ENCODE measurements around the gene EPS8L3. TPM values are rescaled to one million over a fixed set of nuclear protein-coding genes. Genes with fewer than 3 reads are reported as not detected.
A peak's percentile ranks its signal among the peaks of the same experiment; 100 is the strongest.

Gene EPS8L3
- total RNA-seq, 5 donors from 2014 or later (not counting 1 experiment from before 2014, with no cell fraction given): 0.47 to 0.49 TPM; not detected in 3

DNA sequence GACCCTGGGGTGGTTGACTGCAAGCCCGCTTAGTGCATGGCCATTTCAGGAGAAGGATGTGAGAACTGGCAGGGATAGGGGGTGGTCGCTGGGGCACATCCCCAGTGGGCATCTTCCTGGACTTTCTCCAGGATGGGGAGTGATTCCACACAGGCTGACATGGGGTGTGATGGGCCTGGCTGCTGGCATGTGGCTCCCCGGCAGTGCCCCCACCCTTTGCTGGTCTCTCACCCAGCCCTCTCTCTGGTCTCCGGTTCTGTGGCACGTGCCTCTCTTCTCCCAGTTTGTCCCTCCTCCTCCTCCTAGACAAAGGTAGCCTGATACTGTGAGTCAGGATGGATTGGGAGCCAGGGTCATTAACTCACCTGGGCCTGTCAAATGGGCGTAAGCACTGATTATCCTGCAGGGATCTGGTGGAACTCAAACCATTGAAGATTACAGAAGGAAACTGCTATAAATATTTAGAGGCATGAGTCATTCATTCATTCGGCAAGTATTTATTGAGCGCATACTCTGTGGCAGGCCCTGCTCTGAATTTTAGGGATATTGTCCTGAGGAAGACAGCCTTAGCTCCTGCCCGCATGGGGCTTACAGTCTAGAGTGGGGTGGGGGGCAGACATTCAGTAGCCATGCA is 23.6 kb upstream of the EPS8L3 start:
- no peak for DNase-seq
- CTCF ChIA-PET: interaction anchor here in 1 of 2 donors (0.8 to 1.1 kb wide), 2 partner anchors 18 to 147 kb away, joined by 4 to 5 read pairs; no protein-coding TSS in a partner anchor
- no peaks in the 10 kb centered on the region for H3K9me3 ChIP-seq
- H3K36me3 Mint-ChIP-seq: no peaks in the 10 kb centered on the region
- H3K9me3 Mint-ChIP-seq: no peaks in the 10 kb centered on the region
- no peaks in the 10 kb centered on the region for H3K27me3 ChIP-seq (replicated peaks in 1 of 2; ENCODE audit: control insufficient read depth in 2 of 2, extremely low read depth in 1 of 2, insufficient read depth in 2 of 2, low read length in 1 of 2)
- peaks cover 40 to 57% (median 48%) of the 10 kb centered on the region in 3 donors for H3K4me1 Mint-ChIP-seq
- POLR2A ChIA-PET: no interaction called here
- H3K27ac ChIP-seq (ENCODE audit: low read length): no peak overlapping the region
- H3K27me3 Mint-ChIP-seq: no peaks in the 10 kb centered on the region
- whole genome bisulfite sequencing (ENCODE audit: insufficient coverage): 91% methylated on average over 5 of the region's 9 CpGs
- H3K36me3 ChIP-seq (ENCODE audit: control insufficient read depth in 2 of 2, extremely low read depth in 1 of 2, insufficient read depth in 1 of 2, low read length in 1 of 2): no peaks in the 10 kb centered on the region
- H3K4me3 Mint-ChIP-seq: no peak overlapping the region
- H3K4me1 ChIP-seq (ENCODE audit: control insufficient read depth in 1 of 2, extremely low read depth in 1 of 2, insufficient read depth in 2 of 2, low read length in 2 of 2): peaks cover 19 to 57% of the 10 kb centered on the region in 2 experiments
- H3K27ac Mint-ChIP-seq: no peak overlapping the region
- H3K4me3 ChIP-seq (ENCODE audit: control insufficient read depth in 1 of 2, extremely low read depth in 1 of 2, low read length in 1 of 2): no peak overlapping the region
- no peak for ATAC-seq (replicated peaks in 1 of 4)

DNA sequence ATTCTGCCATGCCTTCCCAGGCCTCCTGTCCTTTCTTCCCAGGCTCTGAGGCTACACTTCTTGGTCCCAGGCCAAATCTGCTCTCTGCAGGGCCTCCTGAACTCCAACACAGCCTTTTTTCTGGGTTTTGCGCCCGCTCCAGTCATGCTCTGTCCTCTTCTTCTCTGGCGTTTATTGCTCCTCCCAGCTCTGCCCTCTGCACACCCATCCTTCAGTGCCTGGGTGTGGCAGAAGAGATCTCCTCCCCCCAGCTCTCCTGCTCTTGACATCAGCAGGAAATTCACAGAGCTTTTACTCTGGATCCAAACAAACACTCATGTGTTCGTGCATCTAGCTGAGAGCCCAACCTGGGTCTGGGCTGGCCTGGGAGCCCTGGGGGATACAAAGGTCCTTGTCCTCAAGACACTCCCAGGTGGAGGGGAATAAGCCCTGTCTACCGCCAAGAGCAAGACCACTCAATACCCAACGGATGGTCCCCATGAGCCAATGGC is 22.9 kb upstream of the EPS8L3 start:
- Histone ChIP-seq H3K4me1 (ENCODE audit: control insufficient read depth in 1 of 2, extremely low read depth in 1 of 2, insufficient read depth in 2 of 2, low read length in 2 of 2) (peaks cover 19 to 50% of the 10 kb centered on the region in 2 experiments), H3K27me3 (replicated peaks in 1 of 2; ENCODE audit: control insufficient read depth in 2 of 2, extremely low read depth in 1 of 2, insufficient read depth in 2 of 2, low read length in 1 of 2) (no peaks in the 10 kb centered on the region), H3K27ac (ENCODE audit: low read length) (no peak overlapping the region), H3K36me3 (ENCODE audit: control insufficient read depth in 2 of 2, extremely low read depth in 1 of 2, insufficient read depth in 1 of 2, low read length in 1 of 2) (no peaks in the 10 kb centered on the region), H3K9me3 (no peaks in the 10 kb centered on the region), H3K4me3 (ENCODE audit: control insufficient read depth in 1 of 2, extremely low read depth in 1 of 2, low read length in 1 of 2) (no peak overlapping the region)
- Mint-ChIP-seq H3K4me1 (peaks cover 40 to 50% (median 42%) of the 10 kb centered on the region in 3 donors), H3K4me3 (no peak overlapping the region), H3K27ac (peak overlapping the region in 1 of 2 donors; percentile 62), H3K27me3 (no peaks in the 10 kb centered on the region), H3K36me3 (no peaks in the 10 kb centered on the region), H3K9me3 (no peaks in the 10 kb centered on the region)
- ChIA-PET POLR2A (no interaction called here), CTCF (no interaction called here)
- 90% methylated on average over 5 of the region's 6 CpGs for WGBS (ENCODE audit: insufficient coverage)
- DNase-seq (no peak), ATAC-seq (replicated peaks in 1 of 4) (no peak)

DNA sequence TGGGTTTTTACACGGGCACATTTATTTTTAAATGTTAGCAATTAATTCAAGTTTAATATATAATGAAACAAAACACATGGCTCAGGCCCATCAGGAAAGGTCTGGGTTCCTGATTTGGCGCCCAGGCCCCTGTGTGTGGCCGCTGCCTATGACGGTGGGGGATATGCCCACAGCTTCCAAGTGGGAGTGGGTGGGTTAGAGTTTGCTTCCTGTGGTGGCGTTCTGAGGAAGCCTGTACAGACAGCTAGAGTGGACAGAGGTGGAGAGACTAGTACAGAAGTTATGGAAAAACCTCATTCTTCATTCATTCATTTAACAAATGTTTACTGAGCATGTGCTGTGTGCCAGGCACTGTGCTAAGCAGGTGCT is 22.4 kb upstream of the EPS8L3 start:
- ChIA-PET POLR2A (no interaction called here), CTCF (no interaction called here)
- Mint-ChIP-seq H3K9me3 (no peaks in the 10 kb centered on the region), H3K27me3 (no peaks in the 10 kb centered on the region), H3K4me1 (peaks cover 35 to 45% (median 37%) of the 10 kb centered on the region in 3 donors), H3K4me3 (no peak overlapping the region), H3K27ac (no peak overlapping the region), H3K36me3 (no peaks in the 10 kb centered on the region)
- Histone ChIP-seq H3K4me1 (ENCODE audit: control insufficient read depth in 1 of 2, extremely low read depth in 1 of 2, insufficient read depth in 2 of 2, low read length in 2 of 2) (peaks cover 17 to 45% of the 10 kb centered on the region in 2 experiments), H3K4me3 (ENCODE audit: control insufficient read depth in 1 of 2, extremely low read depth in 1 of 2, low read length in 1 of 2) (no peak overlapping the region), H3K27me3 (replicated peaks in 1 of 2; ENCODE audit: control insufficient read depth in 2 of 2, extremely low read depth in 1 of 2, insufficient read depth in 2 of 2, low read length in 1 of 2) (no peaks in the 10 kb centered on the region), H3K36me3 (ENCODE audit: control insufficient read depth in 2 of 2, extremely low read depth in 1 of 2, insufficient read depth in 1 of 2, low read length in 1 of 2) (no peaks in the 10 kb centered on the region), H3K9me3 (no peaks in the 10 kb centered on the region), H3K27ac (ENCODE audit: low read length) (no peak overlapping the region)
- WGBS (ENCODE audit: insufficient coverage): 100% methylated on average over 2 of the region's 5 CpGs
- no peak for ATAC-seq (replicated peaks in 1 of 4)
- DNase-seq: no peak

DNA sequence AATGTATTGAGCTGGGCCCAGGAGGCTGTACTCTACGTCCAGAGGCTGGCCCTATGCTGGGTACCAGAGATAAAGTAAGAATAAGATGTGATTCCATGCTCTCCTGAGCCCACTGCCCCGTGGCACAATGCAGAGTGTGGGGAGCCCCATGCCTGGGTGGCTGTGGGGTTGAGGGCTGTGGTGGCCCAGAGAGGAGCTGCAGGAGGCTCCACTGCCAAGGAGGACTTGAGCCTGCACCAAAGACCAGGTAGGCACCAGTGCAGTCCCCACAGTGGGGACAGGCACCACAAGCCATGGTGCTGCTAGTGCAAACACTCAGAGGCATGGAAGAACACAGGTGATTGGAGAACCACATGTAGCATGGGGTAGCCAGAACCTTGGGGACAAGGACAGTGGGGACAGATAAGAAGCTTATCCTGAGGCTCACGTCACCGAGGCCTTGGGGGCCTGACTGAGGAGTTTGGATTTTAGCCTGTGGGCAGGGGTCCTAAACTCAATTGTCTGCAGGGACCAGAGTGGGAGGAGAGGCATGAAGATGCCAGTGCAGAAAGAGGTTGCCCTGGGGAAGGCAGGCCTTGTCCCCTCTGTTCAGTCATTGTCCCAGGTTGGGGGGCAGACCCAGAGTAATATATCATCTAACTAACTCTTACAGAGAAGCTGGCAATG is 21.9 kb upstream of the EPS8L3 start:
- Mint-ChIP-seq H3K9me3 (peaks cover 0 to 4% (median 0%) of the 10 kb centered on the region in 3 donors), H3K36me3 (peaks cover 1% of the 10 kb centered on the region), H3K4me1 (peaks cover 30 to 40% (median 32%) of the 10 kb centered on the region in 3 donors), H3K4me3 (no peak overlapping the region), H3K27ac (peak overlapping the region in 1 of 2 donors; percentile 52), H3K27me3 (no peaks in the 10 kb centered on the region)
- Histone ChIP-seq H3K27ac (ENCODE audit: low read length) (no peak overlapping the region), H3K27me3 (replicated peaks in 1 of 2; ENCODE audit: control insufficient read depth in 2 of 2, extremely low read depth in 1 of 2, insufficient read depth in 2 of 2, low read length in 1 of 2) (no peaks in the 10 kb centered on the region), H3K4me3 (ENCODE audit: control insufficient read depth in 1 of 2, extremely low read depth in 1 of 2, low read length in 1 of 2) (no peak overlapping the region), H3K9me3 (no peaks in the 10 kb centered on the region), H3K36me3 (ENCODE audit: control insufficient read depth in 2 of 2, extremely low read depth in 1 of 2, insufficient read depth in 1 of 2, low read length in 1 of 2) (no peaks in the 10 kb centered on the region), H3K4me1 (ENCODE audit: control insufficient read depth in 1 of 2, extremely low read depth in 1 of 2, insufficient read depth in 2 of 2, low read length in 2 of 2) (peaks cover 12 to 40% of the 10 kb centered on the region in 2 experiments)
- WGBS (ENCODE audit: insufficient coverage): 94% methylated on average over 3 of the region's 4 CpGs
- DNase-seq: no peak
- ATAC-seq (replicated peaks in 1 of 4): no peak
- POLR2A ChIA-PET: no interaction called here
- CTCF ChIA-PET: no interaction called here

DNA sequence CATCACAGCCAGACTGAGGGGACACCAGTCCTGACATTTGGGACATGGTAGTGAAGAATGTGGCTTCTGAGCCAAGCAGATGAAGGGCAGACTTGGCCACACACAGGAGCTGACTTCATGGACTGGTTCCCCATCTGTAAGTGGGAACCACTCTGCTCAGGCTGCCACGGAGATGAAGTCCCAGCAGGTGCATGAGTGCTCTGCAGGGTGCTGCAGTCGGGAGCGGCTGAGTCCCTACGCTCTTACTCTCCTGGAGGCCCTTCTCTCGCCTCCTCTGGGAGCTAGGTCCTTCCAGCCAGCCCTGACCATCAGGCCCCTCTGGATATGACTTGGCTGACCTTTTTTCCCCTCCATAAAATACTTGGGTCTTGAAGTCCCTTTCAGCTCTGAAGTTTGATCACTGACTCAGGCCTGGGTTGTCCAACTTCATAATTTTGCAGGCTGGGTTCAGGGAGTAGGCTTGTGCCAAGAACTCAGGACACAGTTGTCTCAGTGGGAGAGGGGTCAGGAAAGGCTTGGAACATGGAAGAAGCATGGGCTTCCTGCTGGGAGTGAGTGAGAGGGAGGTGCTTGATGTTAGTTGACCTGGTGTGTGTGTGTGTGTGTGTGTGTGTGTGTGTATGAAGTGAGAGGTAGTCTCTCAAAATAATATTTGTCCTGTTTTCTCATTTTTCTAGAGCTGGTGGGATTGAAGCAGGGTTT is 21.0 kb upstream of the EPS8L3 start:
- Mint-ChIP-seq H3K4me3 (no peak overlapping the region), H3K27me3 (no peaks in the 10 kb centered on the region), H3K36me3 (peaks cover 3% of the 10 kb centered on the region), H3K27ac (no peak overlapping the region), H3K4me1 (peaks cover 23 to 32% (median 23%) of the 10 kb centered on the region in 3 donors), H3K9me3 (peaks cover 0 to 6% (median 0%) of the 10 kb centered on the region in 3 donors)
- DNase-seq: no peak
- Histone ChIP-seq H3K4me1 (ENCODE audit: control insufficient read depth in 1 of 2, extremely low read depth in 1 of 2, insufficient read depth in 2 of 2, low read length in 2 of 2) (peaks cover 3 to 32% of the 10 kb centered on the region in 2 experiments), H3K27me3 (replicated peaks in 1 of 2; ENCODE audit: control insufficient read depth in 2 of 2, extremely low read depth in 1 of 2, insufficient read depth in 2 of 2, low read length in 1 of 2) (no peaks in the 10 kb centered on the region), H3K36me3 (ENCODE audit: control insufficient read depth in 2 of 2, extremely low read depth in 1 of 2, insufficient read depth in 1 of 2, low read length in 1 of 2) (no peaks in the 10 kb centered on the region), H3K27ac (ENCODE audit: low read length) (no peak overlapping the region), H3K4me3 (ENCODE audit: control insufficient read depth in 1 of 2, extremely low read depth in 1 of 2, low read length in 1 of 2) (no peak overlapping the region), H3K9me3 (no peaks in the 10 kb centered on the region)
- 97% methylated on average over 5 of the region's 5 CpGs for WGBS (ENCODE audit: insufficient coverage)
- ChIA-PET CTCF (interaction anchor here in 1 of 2 donors (0.7 kb wide), 1 partner anchor 43 kb away, joined by 3 read pairs; no protein-coding TSS in a partner anchor), POLR2A (no interaction called here)
- no peak for ATAC-seq (replicated peaks in 1 of 4)

DNA sequence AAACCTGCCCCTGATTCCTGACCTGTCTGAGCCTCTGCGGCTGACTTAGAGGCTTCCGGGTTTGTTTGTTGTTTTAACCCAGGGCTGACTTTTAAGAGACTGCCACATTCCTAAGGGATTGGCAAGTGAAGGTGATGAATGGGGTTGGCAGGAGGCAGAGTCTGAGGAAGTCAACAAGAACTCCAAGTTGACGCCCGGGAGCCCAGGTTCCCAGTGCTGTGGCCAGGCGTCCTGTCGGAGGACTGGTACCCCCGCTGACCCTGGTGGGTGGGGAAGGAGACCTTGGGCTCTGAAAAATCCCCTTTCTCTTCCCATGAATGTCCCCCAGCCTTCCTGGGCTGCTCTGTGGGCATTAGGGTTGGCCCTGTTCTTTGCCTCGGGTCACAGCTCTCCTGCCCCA is 19.7 kb upstream of the EPS8L3 start:
- CTCF ChIA-PET: no interaction called here
- Mint-ChIP-seq H3K36me3 (peaks cover 3% of the 10 kb centered on the region), H3K27ac (no peak overlapping the region), H3K4me1 (peaks cover 12 to 19% (median 15%) of the 10 kb centered on the region in 3 donors), H3K27me3 (no peaks in the 10 kb centered on the region), H3K9me3 (peaks cover 0 to 6% (median 0%) of the 10 kb centered on the region in 3 donors), H3K4me3 (no peak overlapping the region)
- Histone ChIP-seq H3K27ac (ENCODE audit: low read length) (no peak overlapping the region), H3K27me3 (replicated peaks in 1 of 2; ENCODE audit: control insufficient read depth in 2 of 2, extremely low read depth in 1 of 2, insufficient read depth in 2 of 2, low read length in 1 of 2) (no peaks in the 10 kb centered on the region), H3K36me3 (ENCODE audit: control insufficient read depth in 2 of 2, extremely low read depth in 1 of 2, insufficient read depth in 1 of 2, low read length in 1 of 2) (no peaks in the 10 kb centered on the region), H3K4me3 (ENCODE audit: control insufficient read depth in 1 of 2, extremely low read depth in 1 of 2, low read length in 1 of 2) (no peak overlapping the region), H3K9me3 (no peaks in the 10 kb centered on the region), H3K4me1 (ENCODE audit: control insufficient read depth in 1 of 2, extremely low read depth in 1 of 2, insufficient read depth in 2 of 2, low read length in 2 of 2) (peaks cover 0 to 19% of the 10 kb centered on the region in 2 experiments)
- no peak for ATAC-seq (replicated peaks in 1 of 4)
- POLR2A ChIA-PET: no interaction called here
- WGBS (ENCODE audit: insufficient coverage): no CpG with 5 or more reads among the region's 8 CpGs
- no peak for DNase-seq
